GM23338 (cell line): ENCODE data around the gene RALGPS1. TPM values are rescaled to one million over a fixed set of nuclear protein-coding genes. Genes with fewer than 3 reads are reported as not detected.

Source experiments
- ATAC-seq: fragments of 200-7000 bp; cut with Tn5 transposase; 3 replicates; pipeline ENCODE4 v1.9.1; 2020
- DNase-seq: peaks from one replicate; pipeline ENCODE4 v3.0.0-alpha.2; 2015; ENCODE audit warnings: low spot score
- H2AFZ ChIP-seq: fragments of 200-600 bp; sonication (generic); 2 replicates; pipeline ENCODE4 v1.8.0; 2016; ENCODE audit warnings: antibody characterized with exemption, mild to moderate bottlenecking, moderate library complexity
- H3F3A ChIP-seq: fragments of 200-600 bp; sonication (generic); replicated peaks from 2 replicates; pipeline ENCODE4 v1.8.0; 2017; ENCODE audit warnings: antibody characterized with exemption, mixed run types, low read depth
- H3K27ac ChIP-seq: fragments of 200-600 bp; sonication (generic); 2 replicates; pipeline ENCODE4 v1.6.1; 2016; ENCODE audit warnings: low read depth
- H3K27me3 ChIP-seq: fragments of 200-600 bp; sonication (generic); 2 replicates; pipeline ENCODE4 v1.8.0; 2016; ENCODE audit warnings: mild to moderate bottlenecking, mixed run types, moderate library complexity; ENCODE audit not compliant: insufficient read depth
- H3K36me3 ChIP-seq: fragments of 200-600 bp; sonication (generic); 2 replicates; pipeline ENCODE4 v1.8.0; 2016; ENCODE audit warnings: mild to moderate bottlenecking; ENCODE audit not compliant: insufficient read depth
- H3K4me1 ChIP-seq: fragments of 200-600 bp; sonication (generic); 2 replicates; pipeline ENCODE4 v1.8.0; 2016; ENCODE audit warnings: mild to moderate bottlenecking, moderate library complexity; ENCODE audit not compliant: insufficient read depth
- H3K4me2 ChIP-seq: fragments of 200-600 bp; sonication (generic); 2 replicates; pipeline ENCODE4 v1.7.1; 2017; ENCODE audit warnings: mixed run types
- H3K4me3 ChIP-seq: fragments of 200-600 bp; sonication (generic); 2 replicates; pipeline ENCODE4 v1.6.1; 2016; ENCODE audit warnings: mixed run types
- H3K79me2 ChIP-seq: fragments of 200-600 bp; sonication (generic); replicated peaks from 2 replicates; pipeline ENCODE4 v1.8.0; 2017; ENCODE audit warnings: mild to moderate bottlenecking; ENCODE audit not compliant: insufficient read depth
- H3K9me2 ChIP-seq: fragments of 200-600 bp; sonication (generic); 2 replicates; pipeline ENCODE4 v1.8.0; 2017; ENCODE audit not compliant: insufficient read depth
- H4K20me1 ChIP-seq: fragments of 200-600 bp; sonication (generic); replicated peaks from 2 replicates; pipeline ENCODE4 v1.8.0; 2017; ENCODE audit warnings: mild to moderate bottlenecking; ENCODE audit not compliant: insufficient read depth
- H3K27ac Mint-ChIP-seq: 2 replicates; pipeline ENCODE4 v1.8.0; 2020; ENCODE audit warnings: inconsistent platforms, mild to moderate bottlenecking, moderate library complexity, mixed read lengths
- H3K27me3 Mint-ChIP-seq: 3 replicates; pipeline ENCODE4 v1.8.0; 2022; ENCODE audit warnings: low read depth, mild to moderate bottlenecking, moderate library complexity, mixed read lengths, inconsistent platforms; ENCODE audit not compliant: insufficient read depth, poor library complexity
- H3K36me3 Mint-ChIP-seq: 3 replicates; pipeline ENCODE4 v1.8.0; 2021; ENCODE audit warnings: low read depth, mild to moderate bottlenecking, inconsistent platforms, moderate library complexity, mixed read lengths
- H3K4me1 Mint-ChIP-seq: 3 replicates; pipeline ENCODE4 v1.8.0; 2020; ENCODE audit warnings: mild to moderate bottlenecking, inconsistent platforms, mixed read lengths
- H3K4me3 Mint-ChIP-seq: 3 replicates; pipeline ENCODE4 v1.8.0; 2021; ENCODE audit warnings: moderate library complexity, mild to moderate bottlenecking, inconsistent platforms, mixed read lengths
- H3K9me3 Mint-ChIP-seq: 3 replicates; pipeline ENCODE4 v1.8.0; 2020; ENCODE audit warnings: moderate library complexity, mild to moderate bottlenecking, inconsistent platforms, mixed read lengths
- CREB1 ChIP-seq: fragments of 250-450 bp; sonication (Bioruptor Pico); IDR thresholded peaks from 2 replicates; pipeline ENCODE4 v1.5.0; 2020; ENCODE audit warnings: low read depth, mild to moderate bottlenecking, moderate library complexity
- ETS1 ChIP-seq: IDR thresholded peaks from 2 replicates; pipeline ENCODE4 v1.6.1; 2016; ENCODE audit warnings: antibody characterized with exemption
- EZH2 ChIP-seq: fragments of 200-600 bp; sonication (generic); IDR thresholded peaks from one replicate; pipeline ENCODE4 v1.8.0; 2017; ENCODE audit warnings: antibody characterized with exemption, mild to moderate bottlenecking, low read depth; ENCODE audit not compliant: unreplicated experiment
- EZH2phosphoT487 ChIP-seq: fragments of 200-600 bp; sonication (generic); IDR thresholded peaks from one replicate; pipeline ENCODE4 v1.8.1; 2018; ENCODE audit warnings: antibody characterized with exemption; ENCODE audit not compliant: unreplicated experiment
- JUNB ChIP-seq: IDR thresholded peaks from one replicate; pipeline ENCODE4 v1.6.1; 2016; ENCODE audit warnings: antibody characterized with exemption; ENCODE audit not compliant: unreplicated experiment
- NANOG ChIP-seq: IDR thresholded peaks from 2 replicates; pipeline ENCODE4 v1.6.1; 2016; ENCODE audit warnings: antibody characterized with exemption, borderline replicate concordance
- POLR2AphosphoS5 ChIP-seq: IDR thresholded peaks from 2 replicates; pipeline ENCODE4 v1.6.1; 2016; ENCODE audit warnings: antibody characterized with exemption, low read depth
- REST ChIP-seq: IDR thresholded peaks from one replicate; pipeline ENCODE4 v1.6.1; 2018; ENCODE audit warnings: antibody characterized with exemption; ENCODE audit not compliant: unreplicated experiment
- STAT1 ChIP-seq: IDR thresholded peaks from one replicate; pipeline ENCODE4 v1.6.1; 2016; ENCODE audit warnings: antibody characterized with exemption; ENCODE audit not compliant: unreplicated experiment
- ZNF114 ChIP-seq: fragments of 250-450 bp; sonication (Bioruptor Pico); IDR thresholded peaks from 2 replicates; pipeline ENCODE4 v1.5.0; 2020; ENCODE audit warnings: mild to moderate bottlenecking, moderate library complexity
- ZNF331 ChIP-seq: fragments of 250-450 bp; sonication (Bioruptor Pico); IDR thresholded peaks from 2 replicates; pipeline ENCODE4 v1.5.0; 2020; ENCODE audit warnings: low read depth, mild to moderate bottlenecking, moderate library complexity
- polyA plus RNA-seq: library from polyadenylated mRNA; unstranded; fragments of >200 nt; fragmentation: Nextera tagmentation; extraction: Ambion mirVana; gene quantifications from 2 replicates; pipeline ENCODE4 v1.2.1, GENCODE V29; 2016
- total RNA-seq: library from RNA; depleted of rRNA; stranded (reverse); fragments of >200 nt; shearing (Covaris generic); gene quantifications from 2 replicates; pipeline ENCODE4 v1.2.3, GENCODE V29; 2014
- TF ChIP-seq, protein P1 (sequence below), 2 experiments: fragments of 200-600 bp in 1 of 2; sonication (generic) in 1 of 2; conservative IDR thresholded peaks; 2 replicates each; pipeline versions ENCODE4 v1.5.1 to v1.6.1; 2016 to 2017; ENCODE audit warnings: antibody characterized with exemption in 2 of 2, low read depth in 2 of 2, mild to moderate bottlenecking in 2 of 2, moderate library complexity in 1 of 2
- TF ChIP-seq, protein P2 (sequence below): fragments of 250-450 bp; sonication (Bioruptor Pico); IDR thresholded peaks from 2 replicates; pipeline ENCODE4 v1.5.0; 2020; ENCODE audit warnings: mild to moderate bottlenecking, moderate library complexity

RALGPS1 gene
- total and polyA plus RNA-seq, 2 experiments from 2014 or later: 18.2 to 57.1 TPM

DNA sequence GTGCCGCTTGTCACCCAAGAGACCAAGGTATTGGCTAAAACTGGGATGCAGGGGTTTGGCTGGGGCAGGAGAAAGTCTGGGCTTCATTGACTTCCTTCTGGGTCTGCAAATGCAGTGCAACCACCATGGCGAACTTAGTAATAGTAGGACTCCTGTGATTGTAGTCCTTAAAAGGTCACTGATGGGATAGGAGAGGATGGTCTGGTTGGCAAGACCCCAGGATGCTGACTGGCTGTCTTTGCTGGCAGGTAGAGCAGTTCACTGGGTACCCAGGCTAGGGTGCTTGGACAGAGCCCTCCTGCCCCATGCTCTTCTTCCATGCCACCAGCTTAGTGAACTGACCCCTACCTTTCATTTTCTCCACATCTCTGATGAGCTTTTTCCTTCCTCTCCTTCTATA lies 170.6 kb downstream of the RALGPS1 start:
- Histone ChIP-seq H3K36me3 (no peaks in the 10 kb centered on the region), H3F3A (no peaks in the 10 kb centered on the region), H3K4me2 (no peak overlapping the region), H3K79me2 (no peaks in the 10 kb centered on the region), H3K4me3 (no peak overlapping the region), H3K4me1 (no peaks in the 10 kb centered on the region), H3K27ac (no peak overlapping the region), H3K9me2 (no peaks in the 10 kb centered on the region), H4K20me1 (0 out of 2 replicates have a peak, but pooled peaks cover 5% of the 10 kb centered on the region), H2AFZ (no peak overlapping the region), H3K27me3 (no peaks in the 10 kb centered on the region)
- 0 out of 3 replicates have a peak, but pooled peaks cover 3% of the 10 kb centered on the region for H3K4me1 Mint-ChIP-seq
- H3K9me3 Mint-ChIP-seq: no peaks in the 10 kb centered on the region; the same call in 2 of the 3 replicates
- no peak overlapping the region for H3K27ac Mint-ChIP-seq
- ATAC-seq (no peak), DNase-seq (no peak)
- TF ChIP-seq, protein P1, sequence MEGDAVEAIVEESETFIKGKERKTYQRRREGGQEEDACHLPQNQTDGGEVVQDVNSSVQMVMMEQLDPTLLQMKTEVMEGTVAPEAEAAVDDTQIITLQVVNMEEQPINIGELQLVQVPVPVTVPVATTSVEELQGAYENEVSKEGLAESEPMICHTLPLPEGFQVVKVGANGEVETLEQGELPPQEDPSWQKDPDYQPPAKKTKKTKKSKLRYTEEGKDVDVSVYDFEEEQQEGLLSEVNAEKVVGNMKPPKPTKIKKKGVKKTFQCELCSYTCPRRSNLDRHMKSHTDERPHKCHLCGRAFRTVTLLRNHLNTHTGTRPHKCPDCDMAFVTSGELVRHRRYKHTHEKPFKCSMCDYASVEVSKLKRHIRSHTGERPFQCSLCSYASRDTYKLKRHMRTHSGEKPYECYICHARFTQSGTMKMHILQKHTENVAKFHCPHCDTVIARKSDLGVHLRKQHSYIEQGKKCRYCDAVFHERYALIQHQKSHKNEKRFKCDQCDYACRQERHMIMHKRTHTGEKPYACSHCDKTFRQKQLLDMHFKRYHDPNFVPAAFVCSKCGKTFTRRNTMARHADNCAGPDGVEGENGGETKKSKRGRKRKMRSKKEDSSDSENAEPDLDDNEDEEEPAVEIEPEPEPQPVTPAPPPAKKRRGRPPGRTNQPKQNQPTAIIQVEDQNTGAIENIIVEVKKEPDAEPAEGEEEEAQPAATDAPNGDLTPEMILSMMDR (conservative IDR thresholded peaks at IDR 0.05; ENCODE audit: low read depth in 2 of 2): no peak
- TF ChIP-seq, protein P2, sequence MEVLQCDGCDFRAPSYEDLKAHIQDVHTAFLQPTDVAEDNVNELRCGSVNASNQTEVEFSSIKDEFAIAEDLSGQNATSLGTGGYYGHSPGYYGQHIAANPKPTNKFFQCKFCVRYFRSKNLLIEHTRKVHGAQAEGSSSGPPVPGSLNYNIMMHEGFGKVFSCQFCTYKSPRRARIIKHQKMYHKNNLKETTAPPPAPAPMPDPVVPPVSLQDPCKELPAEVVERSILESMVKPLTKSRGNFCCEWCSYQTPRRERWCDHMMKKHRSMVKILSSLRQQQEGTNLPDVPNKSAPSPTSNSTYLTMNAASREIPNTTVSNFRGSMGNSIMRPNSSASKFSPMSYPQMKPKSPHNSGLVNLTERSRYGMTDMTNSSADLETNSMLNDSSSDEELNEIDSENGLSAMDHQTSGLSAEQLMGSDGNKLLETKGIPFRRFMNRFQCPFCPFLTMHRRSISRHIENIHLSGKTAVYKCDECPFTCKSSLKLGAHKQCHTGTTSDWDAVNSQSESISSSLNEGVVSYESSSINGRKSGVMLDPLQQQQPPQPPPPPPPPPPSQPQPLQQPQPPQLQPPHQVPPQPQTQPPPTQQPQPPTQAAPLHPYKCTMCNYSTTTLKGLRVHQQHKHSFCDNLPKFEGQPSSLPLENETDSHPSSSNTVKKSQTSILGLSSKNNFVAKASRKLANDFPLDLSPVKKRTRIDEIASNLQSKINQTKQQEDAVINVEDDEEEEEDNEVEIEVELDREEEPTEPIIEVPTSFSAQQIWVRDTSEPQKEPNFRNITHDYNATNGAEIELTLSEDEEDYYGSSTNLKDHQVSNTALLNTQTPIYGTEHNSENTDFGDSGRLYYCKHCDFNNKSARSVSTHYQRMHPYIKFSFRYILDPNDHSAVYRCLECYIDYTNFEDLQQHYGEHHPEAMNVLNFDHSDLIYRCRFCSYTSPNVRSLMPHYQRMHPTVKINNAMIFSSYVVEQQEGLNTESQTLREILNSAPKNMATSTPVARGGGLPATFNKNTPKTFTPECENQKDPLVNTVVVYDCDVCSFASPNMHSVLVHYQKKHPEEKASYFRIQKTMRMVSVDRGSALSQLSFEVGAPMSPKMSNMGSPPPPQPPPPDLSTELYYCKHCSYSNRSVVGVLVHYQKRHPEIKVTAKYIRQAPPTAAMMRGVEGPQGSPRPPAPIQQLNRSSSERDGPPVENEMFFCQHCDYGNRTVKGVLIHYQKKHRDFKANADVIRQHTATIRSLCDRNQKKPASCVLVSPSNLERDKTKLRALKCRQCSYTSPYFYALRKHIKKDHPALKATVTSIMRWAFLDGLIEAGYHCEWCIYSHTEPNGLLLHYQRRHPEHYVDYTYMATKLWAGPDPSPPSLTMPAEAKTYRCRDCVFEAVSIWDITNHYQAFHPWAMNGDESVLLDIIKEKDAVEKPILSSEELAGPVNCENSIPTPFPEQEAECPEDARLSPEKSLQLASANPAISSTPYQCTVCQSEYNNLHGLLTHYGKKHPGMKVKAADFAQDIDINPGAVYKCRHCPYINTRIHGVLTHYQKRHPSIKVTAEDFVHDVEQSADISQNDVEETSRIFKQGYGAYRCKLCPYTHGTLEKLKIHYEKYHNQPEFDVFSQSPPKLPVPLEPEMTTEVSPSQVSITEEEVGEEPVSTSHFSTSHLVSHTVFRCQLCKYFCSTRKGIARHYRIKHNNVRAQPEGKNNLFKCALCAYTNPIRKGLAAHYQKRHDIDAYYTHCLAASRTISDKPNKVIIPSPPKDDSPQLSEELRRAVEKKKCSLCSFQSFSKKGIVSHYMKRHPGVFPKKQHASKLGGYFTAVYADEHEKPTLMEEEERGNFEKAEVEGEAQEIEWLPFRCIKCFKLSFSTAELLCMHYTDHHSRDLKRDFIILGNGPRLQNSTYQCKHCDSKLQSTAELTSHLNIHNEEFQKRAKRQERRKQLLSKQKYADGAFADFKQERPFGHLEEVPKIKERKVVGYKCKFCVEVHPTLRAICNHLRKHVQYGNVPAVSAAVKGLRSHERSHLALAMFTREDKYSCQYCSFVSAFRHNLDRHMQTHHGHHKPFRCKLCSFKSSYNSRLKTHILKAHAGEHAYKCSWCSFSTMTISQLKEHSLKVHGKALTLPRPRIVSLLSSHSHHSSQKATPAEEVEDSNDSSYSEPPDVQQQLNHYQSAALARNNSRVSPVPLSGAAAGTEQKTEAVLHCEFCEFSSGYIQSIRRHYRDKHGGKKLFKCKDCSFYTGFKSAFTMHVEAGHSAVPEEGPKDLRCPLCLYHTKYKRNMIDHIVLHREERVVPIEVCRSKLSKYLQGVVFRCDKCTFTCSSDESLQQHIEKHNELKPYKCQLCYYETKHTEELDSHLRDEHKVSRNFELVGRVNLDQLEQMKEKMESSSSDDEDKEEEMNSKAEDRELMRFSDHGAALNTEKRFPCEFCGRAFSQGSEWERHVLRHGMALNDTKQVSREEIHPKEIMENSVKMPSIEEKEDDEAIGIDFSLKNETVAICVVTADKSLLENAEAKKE (CRISPR knock-in tag): no peak
- TF ChIP-seq ZNF114 (CRISPR knock-in tag) (no peak), REST (no peak), JUNB (no peak), NANOG (no peak), CREB1 (CRISPR knock-in tag) (no peak), ZNF331 (CRISPR knock-in tag) (no peak), POLR2AphosphoS5 (no peak), STAT1 (no peak), EZH2 (no peak), ETS1 (no peak), EZH2phosphoT487 (no peak)
- H3K36me3 Mint-ChIP-seq: no peaks in the 10 kb centered on the region
- H3K4me3 Mint-ChIP-seq: no peak overlapping the region
- H3K27me3 Mint-ChIP-seq: peaks cover 9% of the 10 kb centered on the region
